Spleen (tissue), 7 donors: ENCODE data around the gene DAB2.

Experiments
- CTCF ChIP-seq, 11 experiments: fragments of 200-600 bp in 7 of 11; fragments of 450-650 bp in 4 of 11; sonication (generic) in 4 of 11; IDR thresholded peaks in 8 of 11; conservative IDR thresholded peaks in 3 of 11; 1 replicate in 7 of 11; 2 replicates in 4 of 11; pipeline versions ENCODE4 v1.4.0 to v1.8.0; 2016 to 2021; ENCODE audit warnings: antibody characterized with exemption in 11 of 11, inconsistent platforms in 4 of 11, mild to moderate bottlenecking in 1 of 11
- POLR2A ChIP-seq, 3 donors: fragments of 450-650 bp; IDR thresholded peaks; one replicate each; pipeline ENCODE4 v1.5.1; 2017; ENCODE audit warnings: antibody characterized with exemption in 3 of 3, mild to moderate bottlenecking in 1 of 3
- POLR2AphosphoS5 ChIP-seq, 3 donors: sonication (generic); formaldehyde crosslinking; IDR thresholded peaks; one replicate each; pipeline ENCODE4 v1.5.1; 2017; ENCODE audit warnings: antibody characterized with exemption in 3 of 3
- donor health status: DM: no; HTN: no; CAD: no; lungs with moderate emphysema.
- donor health status: DM: no; HTN: no; CAD: no.
- donor health status: DM: no; HTN: no; CAD: no.

GRCh38 chr5:39349484-39349883 lies 75.3 kb downstream of the DAB2 start:
- no peak for TF ChIP-seq CTCF (IDR thresholded peaks at IDR 0.05 in 8 of 11, conservative IDR thresholded peaks at IDR 0.05 in 3 of 11)
- TF ChIP-seq POLR2A (IDR thresholded peaks at IDR 0.05), result no peak
- TF ChIP-seq POLR2AphosphoS5 (IDR thresholded peaks at IDR 0.05), result no peak
